Measurements from ENCODE around the gene TUBA1C. TPM values are rescaled to one million over a fixed set of nuclear protein-coding genes. Genes with fewer than 3 reads are reported as not detected.
"Not testable (repeated sequence)": the region's sequence is repeated elsewhere in the genome, so short reads cannot be mapped to it uniquely, and the experiment has no call there.

Gene TUBA1C
- total and polyA plus RNA-seq, 9 of the 15 experiments (the other 6 are each of a cell fraction or from before 2014, with no cell fraction given) = 755 to 3,012 (median 914) TPM

GRCh38 chr12:49269191-49269590 lies 4.3 kb downstream of the TUBA1C start:
- ATAC-seq; DNase-seq (ENCODE audit: extremely low read depth in 1 of 4, low spot score in 3 of 4); H3K9me3 ChIP-seq (replicated peaks; ENCODE audit: control insufficient read depth, insufficient read depth, low read depth, low read length); H3K27me3 ChIP-seq (ENCODE audit: control insufficient read depth in 2 of 2, insufficient read depth in 2 of 2, low read length in 2 of 2); H3K27ac ChIP-seq (ENCODE audit: extremely low read depth, low read depth, low read length); H3K4me3 ChIP-seq; BruUV-seq (replicated peaks); in situ Hi-C loops (cut with MboI); FAIRE-seq; H3K4me2 ChIP-seq (ENCODE audit: insufficient read depth, low read length); H3K9ac ChIP-seq (ENCODE audit: insufficient read depth in 1 of 2, low read depth in 2 of 2, low read length in 2 of 2); CTCF ChIA-PET (ENCODE audit: low intra/inter-chr PET ratio); H3K9me1 ChIP-seq (ENCODE audit: control insufficient read depth, insufficient read depth, low read length); H2AFZ ChIP-seq (ENCODE audit: low read depth, low read length); TF ChIP-seq ATF3 (IDR thresholded peaks at IDR 0.05): not testable (repeated sequence)
- H3K4me1 ChIP-seq (replicated peaks in 1 of 2; ENCODE audit: control insufficient read depth in 2 of 2, insufficient read depth in 2 of 2, low read length in 2 of 2) = peaks cover 13 to 14% of the 10 kb centered on the region in 2 experiments
- 90% methylated on average over 3 of the region's 6 CpGs for WGBS (ENCODE audit: insufficient coverage, low coverage, missing lambda C conversion rate)
- peaks cover 64% of the 10 kb centered on the region for H3K79me2 ChIP-seq (ENCODE audit: control insufficient read depth, insufficient read depth, low read length)
- POLR2A ChIA-PET = interaction anchor here (0.6 to 5.2 kb wide), 7 partner anchors 8 to 404 kb away, joined by 3 to 141 read pairs (median 6); partner anchors contain the start of genes RHEBL1 and SPATS2
- peaks cover 80% of the 10 kb centered on the region for H3K36me3 ChIP-seq (ENCODE audit: control insufficient read depth, insufficient read depth, low read length)
- intact Hi-C loops (cut with micrococcal nuclease) = loop anchor here (10.0 kb wide), 1 partner anchor 134 kb away; the partner anchor contains the start of gene TUBA1B
- TF ChIP-seq NFIC (IDR thresholded peaks at IDR 0.05) (peak; percentile 49), POLR2A (conservative IDR thresholded peaks at IDR 0.05) (peak; percentile 42; the same call in 1 of the 2 replicates), MLLT1 (IDR thresholded peaks at IDR 0.05) (0 out of 4 replicates have a peak, but pooled peaks of 1 of the 2 experiments have one; percentile 17), MAX (CRISPR knock-in tag; IDR thresholded peaks at IDR 0.05) (0 out of 2 replicates have a peak, but pooled peaks have one; percentile 39), SUPT5H (IDR thresholded peaks at IDR 0.05) (peak; percentile 45; the same call in 1 of the 2 replicates), RBFOX2 (IDR thresholded peaks at IDR 0.05; ENCODE audit: low read depth, low read length) (peak; percentile 44; the same call in 1 of the 2 replicates), PKNOX1 (IDR thresholded peaks at IDR 0.05) (0 out of 2 replicates have a peak, but pooled peaks have one; percentile 1), POLR2G (IDR thresholded peaks at IDR 0.05; ENCODE audit: low read depth, low read length) (0 out of 2 replicates have a peak, but pooled peaks have one; percentile 22), HMGXB4 (CRISPR knock-in tag; IDR thresholded peaks at IDR 0.05) (0 out of 2 replicates have a peak, but pooled peaks have one; percentile 51), ATF3 (CRISPR knock-in tag; conservative IDR thresholded peaks at IDR 0.05) (0 out of 2 replicates have a peak, but pooled peaks have one; percentile 1)
- peaks cover 62% of the 10 kb centered on the region for H4K20me1 ChIP-seq (replicated peaks; ENCODE audit: control insufficient read depth, insufficient read depth, low read length)

Measured in K562 (cell line).